K562 (cell line): ENCODE data around the gene DBNDD2. TPM values are rescaled to one million over a fixed set of nuclear protein-coding genes. Genes with fewer than 3 reads are reported as not detected.
A peak's percentile ranks its signal among the peaks of the same experiment; 100 is the strongest.

ENCODE experiments used
- ATAC-seq: fragments of 200-7000 bp; cut with Tn5 transposase; 3 replicates; pipeline ENCODE4 v1.9.1; 2020; ENCODE audit warnings: moderate library complexity
- BruUV-seq: library from RNA; stranded (reverse); fragments of 400-500 nt; replicated peaks from 2 replicates; lab custom pipeline; 2021; lab: Mats Ljungman, UMichigan
- CTCF ChIA-PET: fragments of 300-600 bp; formaldehyde crosslinking; extraction: SDS; loops from one replicate; lab custom pipeline; 2021; ENCODE audit warnings: low intra/inter-chr PET ratio; lab: Yijun Ruan, JAX
- POLR2A ChIA-PET: fragments of 300-600, 350-650 bp; sonication (Branson Sonifier 250); formaldehyde crosslinking; extraction: SDS; loops from one replicate; lab custom pipeline; 2021; ENCODE audit warnings: antibody characterized with exemption, inconsistent platforms; lab: Yijun Ruan, JAX
- DNase-seq, 4 experiments: peaks; one replicate each; pipeline versions ENCODE4 v3.0.0 to v3.0.0-alpha.2; 2011 to 2018; ENCODE audit warnings: low spot score in 3 of 4, mixed read lengths in 3 of 4; ENCODE audit errors: extremely low read depth in 1 of 4
- FAIRE-seq: peaks from 2 replicates; lab custom pipeline; 2011; peaks lifted over from hg19 to GRCh38; lab: Jason Lieb, UNC
- H2AFZ ChIP-seq: 2 replicates; pipeline ENCODE4 v1.6.0; 2011; ENCODE audit warnings: low read depth, low read length, control low read depth, inconsistent platforms
- H3K27ac ChIP-seq: fragments of 200-600 bp; 3 replicates; pipeline ENCODE4 v1.8.0; 2011; ENCODE audit warnings: low read depth, mild to moderate bottlenecking, control low read depth, inconsistent platforms, low read length, moderate library complexity, mixed read lengths; ENCODE audit errors: extremely low read depth
- H3K27me3 ChIP-seq, 2 experiments: fragments of 300-600 bp in 1 of 2; 2 replicates in 1 of 2; 3 replicates in 1 of 2; pipeline versions ENCODE4 v1.6.0 to v1.8.0; 2011; ENCODE audit warnings: inconsistent platforms in 2 of 2, low read length in 2 of 2, mild to moderate bottlenecking in 1 of 2, mixed read lengths in 1 of 2, moderate library complexity in 1 of 2; ENCODE audit not compliant: control insufficient read depth in 2 of 2, insufficient read depth in 2 of 2
- H3K36me3 ChIP-seq: fragments of 300-600 bp; 3 replicates; pipeline ENCODE4 v1.8.0; 2011; ENCODE audit warnings: mild to moderate bottlenecking, low read length, inconsistent platforms; ENCODE audit not compliant: control insufficient read depth, insufficient read depth
- H3K4me1 ChIP-seq, 2 experiments: fragments of 200-600 bp in 1 of 2; replicated peaks in 1 of 2; 2 replicates in 1 of 2; 3 replicates in 1 of 2; pipeline versions ENCODE4 v1.5.1 to v1.8.0; 2011; ENCODE audit warnings: inconsistent platforms in 2 of 2, low read length in 2 of 2, mild to moderate bottlenecking in 1 of 2, mixed read lengths in 1 of 2, moderate library complexity in 1 of 2; ENCODE audit not compliant: control insufficient read depth in 2 of 2, insufficient read depth in 2 of 2
- H3K4me2 ChIP-seq: 2 replicates; pipeline ENCODE4 v1.6.1; 2011; ENCODE audit warnings: low read length, control low read depth, inconsistent platforms, mixed read lengths; ENCODE audit not compliant: insufficient read depth
- H3K4me3 ChIP-seq: fragments of 200-600 bp; sonication (generic), shearing (Covaris generic); 2 replicates; pipeline ENCODE4 v1.5.1; 2016; ENCODE audit warnings: control low read depth, inconsistent platforms
- H3K79me2 ChIP-seq: fragments of 200-600 bp; 3 replicates; pipeline ENCODE4 v1.8.0; 2011; ENCODE audit warnings: low read length, inconsistent platforms; ENCODE audit not compliant: control insufficient read depth, insufficient read depth
- H3K9ac ChIP-seq, 2 experiments: 2 replicates each; pipeline versions ENCODE4 v1.6.0 to v1.6.1; 2011; ENCODE audit warnings: low read depth in 2 of 2, low read length in 2 of 2, control low read depth in 1 of 2, inconsistent platforms in 1 of 2, mild to moderate bottlenecking in 1 of 2, mixed read lengths in 1 of 2; ENCODE audit not compliant: insufficient read depth in 1 of 2
- H3K9me1 ChIP-seq: one replicate; pipeline ENCODE4 v1.6.0; 2011; ENCODE audit warnings: inconsistent platforms, mild to moderate bottlenecking, low read length, moderate library complexity; ENCODE audit not compliant: control insufficient read depth, insufficient read depth
- H3K9me3 ChIP-seq: replicated peaks from 2 replicates; pipeline ENCODE4 v1.5.1; 2011; ENCODE audit warnings: low read depth, low read length, inconsistent platforms; ENCODE audit not compliant: control insufficient read depth, insufficient read depth
- H4K20me1 ChIP-seq: replicated peaks from 2 replicates; pipeline ENCODE4 v1.6.1; 2011; ENCODE audit warnings: low read length, inconsistent platforms, mixed read lengths; ENCODE audit not compliant: control insufficient read depth, insufficient read depth
- GATAD2B ChIP-seq: fragments of 450-650 bp; IDR thresholded peaks from 2 replicates; pipeline ENCODE4 v1.6.1; 2017; ENCODE audit warnings: mild to moderate bottlenecking, borderline replicate concordance
- POLR2G ChIP-seq: fragments of 200-400 bp; formaldehyde crosslinking; IDR thresholded peaks from 2 replicates; pipeline ENCODE4 v1.6.1; 2017; ENCODE audit warnings: low read depth, mild to moderate bottlenecking, antibody characterized with exemption, low read length, moderate library complexity
- SAP30 ChIP-seq: fragments of 200-600 bp; sonication (generic); IDR thresholded peaks from 2 replicates; pipeline ENCODE4 v1.6.1; 2012; ENCODE audit warnings: borderline replicate concordance, low read depth, mild to moderate bottlenecking, moderate library complexity, low read length, control low read depth, inconsistent platforms; ENCODE audit not compliant: insufficient read depth, poor library complexity, severe bottlenecking
- SRF ChIP-seq, 2 experiments: fragments of 250-450, 450-650 bp in 1 of 2; sonication (Bioruptor Pico) in 1 of 2; sonication (generic) in 1 of 2; formaldehyde crosslinking; IDR thresholded peaks; 2 replicates each; pipeline versions ENCODE4 v1.5.0 to v1.5.1; 2020 to 2022; ENCODE audit warnings: mild to moderate bottlenecking in 1 of 2, missing genetic modification reagents in 1 of 2
- TEAD4 ChIP-seq, 2 experiments: sonication (generic) in 1 of 2; formaldehyde crosslinking in 1 of 2; IDR thresholded peaks; 2 replicates each; pipeline versions ENCODE4 v1.6.1 to v1.8.0; 2012 to 2022; ENCODE audit warnings: borderline replicate concordance in 1 of 2, inconsistent platforms in 1 of 2, low read length in 1 of 2, mild to moderate bottlenecking in 1 of 2, missing genetic modification reagents in 1 of 2
- ZNF282 ChIP-seq: sonication (generic); formaldehyde crosslinking; IDR thresholded peaks from 2 replicates; pipeline ENCODE4 v1.8.1; 2023; ENCODE audit warnings: missing genetic modification reagents
- ZNF3 ChIP-seq: fragments of 250-450 bp; sonication (Bioruptor Pico); IDR thresholded peaks from 2 replicates; pipeline ENCODE4 v1.5.0; 2021; ENCODE audit warnings: mild to moderate bottlenecking, moderate library complexity
- ZNF639 ChIP-seq, 2 experiments: fragments of 200-800 bp in 1 of 2; sonication (Bioruptor generic) in 1 of 2; sonication (generic) in 1 of 2; formaldehyde crosslinking in 1 of 2; IDR thresholded peaks in 1 of 2; conservative IDR thresholded peaks in 1 of 2; 2 replicates each; pipeline versions ENCODE4 v1.5.0 to v1.6.1; 2016 to 2020; ENCODE audit warnings: missing compliant biosample characterization in 1 of 2, missing genetic modification characterization in 1 of 2, missing genetic modification reagents in 1 of 2
- ZNF740 ChIP-seq, 3 experiments: fragments of 200-800 bp in 1 of 3; sonication (Bioruptor generic) in 1 of 3; sonication (generic) in 1 of 3; formaldehyde crosslinking in 1 of 3; IDR thresholded peaks; 2 replicates each; pipeline versions ENCODE4 v1.6.1 to v1.8.0; 2016 to 2022; ENCODE audit warnings: mild to moderate bottlenecking in 2 of 3, missing compliant biosample characterization in 2 of 3, missing genetic modification characterization in 2 of 3, missing genetic modification reagents in 1 of 3
- WGBS: fragments of 100-300 bp; shearing (Covaris generic); methylation state at CpG from one replicate; pipeline ENCODE4 v1.1.6; 2016; ENCODE audit warnings: low coverage, mixed read lengths; ENCODE audit not compliant: insufficient coverage; ENCODE audit errors: missing lambda C conversion rate; 5-methylcytosine and 5-hydroxymethylcytosine counted together
- in situ Hi-C: fragments of 300-500 bp; cut with MboI; formaldehyde crosslinking; loops from 4 replicates; pipeline ENCODE4 v1.15.0; 2018; ENCODE audit warnings: inconsistent platforms, mixed read lengths
- intact Hi-C: fragments of 100-400 bp; cut with micrococcal nuclease; formaldehyde crosslinking; loops from 2 replicates; pipeline ENCODE4 v1.14.2; 2022
- polyA plus RNA-seq, 8 experiments: library from polyadenylated mRNA; depleted of rRNA in 4 of 8; stranded (reverse) in 5 of 8; unstranded in 3 of 8; fragments of >200 nt; fragmentation: Nextera tagmentation in 2 of 8; fragmentation: Illumina TruSeq in 1 of 8; extraction: Ambion mirVana in 2 of 8; extraction: Trizol in 1 of 8; gene quantifications; 2 replicates each; pipeline versions ENCODE4 v1.2.1 to v1.2.3, GENCODE V29; 2011 to 2014; ENCODE audit warnings: inconsistent platforms in 1 of 8, missing spikeins in 1 of 8
- total RNA-seq, 7 experiments: library from RNA; depleted of rRNA in 6 of 7; stranded (reverse); fragments of >200 nt in 6 of 7; fragmentation: Illumina TruSeq in 2 of 7; extraction: Trizol in 2 of 7; gene quantifications; 2 replicates each; pipeline versions ENCODE4 v1.2.1 to v1.2.3, GENCODE V29; 2011 to 2021; ENCODE audit warnings: low replicate concordance in 1 of 7

DBNDD2 gene
- total and polyA plus RNA-seq, 9 of the 15 experiments (the other 6 are each of a cell fraction or from before 2014, with no cell fraction given): 12.8 to 64.0 (median 35.8) TPM

- H3K27ac ChIP-seq: peak overlapping the region; percentile 61
- TF ChIP-seq TEAD4 (IDR thresholded peaks at IDR 0.05; ENCODE audit: low read length) (no peak), TEAD4 (CRISPR knock-in tag; IDR thresholded peaks at IDR 0.05; ENCODE audit: borderline replicate concordance) (peak; percentile 76; the same call in 1 of the 2 replicates), ZNF740 (CRISPR knock-in tag; IDR thresholded peaks at IDR 0.05) (peak; percentile 45), ZNF740 (tag; IDR thresholded peaks at IDR 0.05) (no peak), ZNF282 (CRISPR knock-in tag) (no peak), ZNF3 (CRISPR knock-in tag) (no peak), POLR2G (peak; percentile 75), SRF (CRISPR knock-in tag; IDR thresholded peaks at IDR 0.05) (0 out of 4 replicates have a peak, but pooled peaks of 1 of the 2 experiments have one; percentile 40), SAP30 (no peak), ZNF639 (CRISPR knock-in tag; conservative IDR thresholded peaks at IDR 0.05 in 1 of 2, IDR thresholded peaks at IDR 0.05 in 1 of 2) (peak in 1 of 2 experiments; percentile 88; a peak in 2 of 4 replicates), GATAD2B (peak; percentile 83)
Observed at GRCh38 chr20:45406260-45407066, 1.6 kb upstream of the DBNDD2 start.

More at GRCh38 chr20:45406260-45407066, 1.6 kb upstream of the DBNDD2 start:
- no peak for FAIRE-seq
- ChIA-PET CTCF (no interaction called here), POLR2A (interaction anchor here (0.6 to 1.5 kb wide), 7 partner anchors 10 to 36 kb away, joined by 3 to 9 read pairs (median 3); partner anchors contain the start of gene PIGT)
- peaks cover 17% of the 10 kb centered on the region; the same call in 2 of the 3 replicates for H3K79me2 ChIP-seq
- no TSS peak for BruUV-seq
- intact Hi-C loops: no loop called here
- 2% methylated on average over 54 of the region's 87 CpGs for WGBS
- no peaks in the 10 kb centered on the region for H4K20me1 ChIP-seq
- peak overlapping the region; percentile 90 for H3K4me2 ChIP-seq
- peak overlapping the region; percentile 70 for H3K4me3 ChIP-seq
- peak; percentile 81 for ATAC-seq
- peak overlapping the region; percentile 72 to 89; a peak in 3 of 4 replicates for H3K9ac ChIP-seq
- H3K36me3 ChIP-seq: peaks cover 19% of the 10 kb centered on the region
- H3K9me3 ChIP-seq: peaks cover 2% of the 10 kb centered on the region; the same call in 1 of the 2 replicates
- in situ Hi-C loops: no loop called here
- H3K9me1 ChIP-seq: no peaks in the 10 kb centered on the region
- peak overlapping the region; percentile 96 for H2AFZ ChIP-seq
- DNase-seq: peak; percentile 70 to 87 (median 78)
- H3K27me3 ChIP-seq: no peaks in the 10 kb centered on the region; a peak in 1 of 5 replicates
- H3K4me1 ChIP-seq: peaks cover 23 to 25% of the 10 kb centered on the region in 2 experiments; a peak in 4 of 5 replicates
